Measurements from ENCODE around the gene S100A9.

The S100A9 gene

GRCh38 chr1:153341431-153341934 lies 16.2 kb upstream of the S100A9 start:
- H3K4me3 ChIP-seq (ENCODE audit: low read depth, low read length), result no peak overlapping the region
- DNase-seq (ENCODE audit: low read depth), result no peak
- no peak for TF ChIP-seq CTCF (conservative IDR thresholded peaks at IDR 0.05; ENCODE audit: low read depth, low read length)

GRCh38 chr1:153342178-153342577 lies 15.5 kb upstream of the S100A9 start:
- TF ChIP-seq CTCF (conservative IDR thresholded peaks at IDR 0.05; ENCODE audit: low read depth, low read length), result no peak
- DNase-seq (ENCODE audit: low read depth), result no peak
- no peak overlapping the region for H3K4me3 ChIP-seq (ENCODE audit: low read depth, low read length)

- no peak overlapping the region for H3K4me3 ChIP-seq (ENCODE audit: low read depth, low read length)
- DNase-seq (ENCODE audit: low read depth), result no peak
- no peak for TF ChIP-seq CTCF (conservative IDR thresholded peaks at IDR 0.05; ENCODE audit: low read depth, low read length)
Observed at GRCh38 chr1:153343040-153343681, 14.5 kb upstream of the S100A9 start.

- no peak overlapping the region for H3K4me3 ChIP-seq (ENCODE audit: low read depth, low read length)
- TF ChIP-seq CTCF (conservative IDR thresholded peaks at IDR 0.05; ENCODE audit: low read depth, low read length), result no peak
- no peak for DNase-seq (ENCODE audit: low read depth)
Observed at GRCh38 chr1:153343811-153344717, 13.6 kb upstream of the S100A9 start.

GRCh38 chr1:153344718-153345025 lies 13.0 kb upstream of the S100A9 start:
- TF ChIP-seq CTCF (conservative IDR thresholded peaks at IDR 0.05; ENCODE audit: low read depth, low read length), result no peak
- no peak for DNase-seq (ENCODE audit: low read depth)
- H3K4me3 ChIP-seq (ENCODE audit: low read depth, low read length), result no peak overlapping the region

- TF ChIP-seq CTCF (conservative IDR thresholded peaks at IDR 0.05; ENCODE audit: low read depth, low read length), result no peak
- H3K4me3 ChIP-seq (ENCODE audit: low read depth, low read length), result no peak overlapping the region
- no peak for DNase-seq (ENCODE audit: low read depth)
Observed at GRCh38 chr1:153345187-153346076, 12.2 kb upstream of the S100A9 start.

All from choroid plexus epithelial cell (primary cell).